H1 (cell line): Measurements from ENCODE around the gene PRKG2. TPM values are rescaled to one million over a fixed set of nuclear protein-coding genes. Genes with fewer than 3 reads are reported as not detected.

Experiments used
- PHF8 ChIP-seq: fragments of 200-600 bp; sonication (generic); conservative IDR thresholded peaks from 2 replicates; pipeline ENCODE4 v1.7.1; 2012; ENCODE audit warnings: low read depth, mild to moderate bottlenecking, inconsistent platforms, low read length, moderate library complexity
- RFX5 ChIP-seq: IDR thresholded peaks from 2 replicates; pipeline ENCODE4 v1.6.1; 2011; ENCODE audit warnings: low read depth, low read length, improper control_type of control experiment, borderline replicate concordance
- USF2 ChIP-seq: IDR thresholded peaks from 2 replicates; pipeline ENCODE4 v1.6.1; 2011; ENCODE audit warnings: low read length, improper control_type of control experiment
- polyA plus RNA-seq, 7 experiments: library from polyadenylated mRNA; depleted of rRNA in 3 of 7; stranded (reverse) in 5 of 7; unstranded in 2 of 7; fragments of >200 nt in 5 of 7; fragments of 200-250 nt in 2 of 7; gene quantifications; 1 replicate in 5 of 7; 2 replicates in 1 of 7; 4 replicates in 1 of 7; pipeline versions ENCODE4 v1.2.1 to v1.2.3, GENCODE V29; 2011 to 2013; ENCODE audit warnings: missing spikeins in 2 of 7, mixed read lengths in 2 of 7
- total RNA-seq: library from RNA; stranded (reverse); fragmentation: NEBNext Ultra II Directional; extraction: Animal tissue kit (Norgen Biotek cat#: 25700); gene quantifications from 2 replicates; pipeline ENCODE4 v1.2.1, GENCODE V29; 2021
- TF ChIP-seq, protein P1 (sequence below): IDR thresholded peaks from 2 replicates; pipeline ENCODE4 v1.6.1; 2012; ENCODE audit warnings: inconsistent platforms

Gene PRKG2
- total and polyA plus RNA-seq, 2 of the 8 experiments (the other 6 are each of a cell fraction or from before 2014, with no cell fraction given), result 0.45 to 1.2 TPM

DNA sequence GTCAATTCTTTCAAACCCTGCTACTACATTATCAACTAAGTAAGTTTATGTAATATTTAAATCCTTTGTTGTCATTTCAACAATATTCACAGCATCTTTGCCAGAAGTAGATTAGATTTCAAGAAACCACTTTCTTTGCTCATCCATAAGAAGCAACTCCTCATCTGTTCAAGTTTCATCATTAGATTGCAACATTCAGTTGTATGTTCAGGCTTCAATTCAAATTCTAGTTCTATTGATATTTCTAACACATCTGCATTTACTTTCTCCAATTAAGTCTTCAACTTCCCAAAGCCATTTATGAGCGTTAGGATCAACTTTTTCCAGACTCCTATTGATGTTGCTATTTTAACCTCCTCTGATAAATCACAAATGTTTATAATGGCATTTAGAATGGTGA lies 118.5 kb downstream of the PRKG2 start (continued):
- TF ChIP-seq USF2 (no peak), PHF8 (no peak), RFX5 (no peak)
- TF ChIP-seq, protein P1, sequence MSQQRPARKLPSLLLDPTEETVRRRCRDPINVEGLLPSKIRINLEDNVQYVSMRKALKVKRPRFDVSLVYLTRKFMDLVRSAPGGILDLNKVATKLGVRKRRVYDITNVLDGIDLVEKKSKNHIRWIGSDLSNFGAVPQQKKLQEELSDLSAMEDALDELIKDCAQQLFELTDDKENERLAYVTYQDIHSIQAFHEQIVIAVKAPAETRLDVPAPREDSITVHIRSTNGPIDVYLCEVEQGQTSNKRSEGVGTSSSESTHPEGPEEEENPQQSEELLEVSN, result no peak
